K562 (cell line): ENCODE data around the gene NDUFAF3. TPM values are rescaled to one million over a fixed set of nuclear protein-coding genes. Genes with fewer than 3 reads are reported as not detected.

Experiments used
- ATAC-seq: fragments of 200-7000 bp; cut with Tn5 transposase; 3 replicates; pipeline ENCODE4 v1.9.1; 2020; ENCODE audit warnings: moderate library complexity
- BruUV-seq: library from RNA; stranded (reverse); fragments of 400-500 nt; replicated peaks from 2 replicates; lab custom pipeline; 2021; lab: Mats Ljungman, UMichigan
- CTCF ChIA-PET: fragments of 300-600 bp; formaldehyde crosslinking; extraction: SDS; loops from one replicate; lab custom pipeline; 2021; ENCODE audit warnings: low intra/inter-chr PET ratio; lab: Yijun Ruan, JAX
- POLR2A ChIA-PET: fragments of 300-600, 350-650 bp; sonication (Branson Sonifier 250); formaldehyde crosslinking; extraction: SDS; loops from one replicate; lab custom pipeline; 2021; ENCODE audit warnings: antibody characterized with exemption, inconsistent platforms; lab: Yijun Ruan, JAX
- DNase-seq, 4 experiments: peaks; one replicate each; pipeline versions ENCODE4 v3.0.0 to v3.0.0-alpha.2; 2011 to 2018; ENCODE audit warnings: low spot score in 3 of 4, mixed read lengths in 3 of 4; ENCODE audit errors: extremely low read depth in 1 of 4
- FAIRE-seq: peaks from 2 replicates; lab custom pipeline; 2011; peaks lifted over from hg19 to GRCh38; lab: Jason Lieb, UNC
- H2AFZ ChIP-seq: 2 replicates; pipeline ENCODE4 v1.6.0; 2011; ENCODE audit warnings: low read depth, low read length, control low read depth, inconsistent platforms
- H3K27ac ChIP-seq: fragments of 200-600 bp; 3 replicates; pipeline ENCODE4 v1.8.0; 2011; ENCODE audit warnings: low read depth, mild to moderate bottlenecking, control low read depth, inconsistent platforms, low read length, moderate library complexity, mixed read lengths; ENCODE audit errors: extremely low read depth
- H3K27me3 ChIP-seq, 2 experiments: fragments of 300-600 bp in 1 of 2; 2 replicates in 1 of 2; 3 replicates in 1 of 2; pipeline versions ENCODE4 v1.6.0 to v1.8.0; 2011; ENCODE audit warnings: inconsistent platforms in 2 of 2, low read length in 2 of 2, mild to moderate bottlenecking in 1 of 2, mixed read lengths in 1 of 2, moderate library complexity in 1 of 2; ENCODE audit not compliant: control insufficient read depth in 2 of 2, insufficient read depth in 2 of 2
- H3K36me3 ChIP-seq: fragments of 300-600 bp; 3 replicates; pipeline ENCODE4 v1.8.0; 2011; ENCODE audit warnings: mild to moderate bottlenecking, low read length, inconsistent platforms; ENCODE audit not compliant: control insufficient read depth, insufficient read depth
- H3K4me1 ChIP-seq, 2 experiments: fragments of 200-600 bp in 1 of 2; replicated peaks in 1 of 2; 2 replicates in 1 of 2; 3 replicates in 1 of 2; pipeline versions ENCODE4 v1.5.1 to v1.8.0; 2011; ENCODE audit warnings: inconsistent platforms in 2 of 2, low read length in 2 of 2, mild to moderate bottlenecking in 1 of 2, mixed read lengths in 1 of 2, moderate library complexity in 1 of 2; ENCODE audit not compliant: control insufficient read depth in 2 of 2, insufficient read depth in 2 of 2
- H3K4me2 ChIP-seq: 2 replicates; pipeline ENCODE4 v1.6.1; 2011; ENCODE audit warnings: low read length, control low read depth, inconsistent platforms, mixed read lengths; ENCODE audit not compliant: insufficient read depth
- H3K4me3 ChIP-seq: fragments of 200-600 bp; sonication (generic), shearing (Covaris generic); 2 replicates; pipeline ENCODE4 v1.5.1; 2016; ENCODE audit warnings: control low read depth, inconsistent platforms
- H3K79me2 ChIP-seq: fragments of 200-600 bp; 3 replicates; pipeline ENCODE4 v1.8.0; 2011; ENCODE audit warnings: low read length, inconsistent platforms; ENCODE audit not compliant: control insufficient read depth, insufficient read depth
- H3K9ac ChIP-seq, 2 experiments: 2 replicates each; pipeline versions ENCODE4 v1.6.0 to v1.6.1; 2011; ENCODE audit warnings: low read depth in 2 of 2, low read length in 2 of 2, control low read depth in 1 of 2, inconsistent platforms in 1 of 2, mild to moderate bottlenecking in 1 of 2, mixed read lengths in 1 of 2; ENCODE audit not compliant: insufficient read depth in 1 of 2
- H3K9me1 ChIP-seq: one replicate; pipeline ENCODE4 v1.6.0; 2011; ENCODE audit warnings: inconsistent platforms, mild to moderate bottlenecking, low read length, moderate library complexity; ENCODE audit not compliant: control insufficient read depth, insufficient read depth
- H3K9me3 ChIP-seq: replicated peaks from 2 replicates; pipeline ENCODE4 v1.5.1; 2011; ENCODE audit warnings: low read depth, low read length, inconsistent platforms; ENCODE audit not compliant: control insufficient read depth, insufficient read depth
- H4K20me1 ChIP-seq: replicated peaks from 2 replicates; pipeline ENCODE4 v1.6.1; 2011; ENCODE audit warnings: low read length, inconsistent platforms, mixed read lengths; ENCODE audit not compliant: control insufficient read depth, insufficient read depth
- GTF2F1 ChIP-seq: IDR thresholded peaks from 2 replicates; pipeline ENCODE4 v1.6.1; 2011; ENCODE audit warnings: low read depth, low read length, improper control_type of control experiment
- HDAC1 ChIP-seq, 2 experiments: fragments of 450-650 bp; IDR thresholded peaks; 2 replicates each; pipeline ENCODE4 v1.6.1; 2016 to 2017; ENCODE audit warnings: inconsistent platforms in 1 of 2, mild to moderate bottlenecking in 1 of 2, moderate library complexity in 1 of 2
- KAT8 ChIP-seq: fragments of 450-650 bp; IDR thresholded peaks from 2 replicates; pipeline ENCODE4 v1.6.1; 2016; ENCODE audit warnings: low read depth, mild to moderate bottlenecking
- MGA ChIP-seq: fragments of 450-650 bp; IDR thresholded peaks from 2 replicates; pipeline ENCODE4 v1.6.1; 2016; ENCODE audit warnings: mild to moderate bottlenecking, moderate library complexity
- MLX ChIP-seq, 2 experiments: fragments of 450-650 bp in 1 of 2; sonication (generic) in 1 of 2; formaldehyde crosslinking; conservative IDR thresholded peaks; 2 replicates each; pipeline versions ENCODE4 v1.4.0 to v1.8.1; 2020 to 2022; ENCODE audit warnings: mild to moderate bottlenecking in 1 of 2, missing genetic modification reagents in 1 of 2
- NCOA1 ChIP-seq: fragments of 450-650 bp; IDR thresholded peaks from 2 replicates; pipeline ENCODE4 v1.6.1; 2016; ENCODE audit warnings: low read depth
- NFE2 ChIP-seq: IDR thresholded peaks from 2 replicates; pipeline ENCODE4 v1.6.1; 2014; ENCODE audit warnings: antibody characterized with exemption, low read depth
- TAF15 ChIP-seq: fragments of 200-400 bp; formaldehyde crosslinking; IDR thresholded peaks from 2 replicates; pipeline ENCODE4 v1.6.1; 2017; ENCODE audit warnings: mild to moderate bottlenecking, low read depth, low read length, moderate library complexity
- TBL1XR1 ChIP-seq, 2 experiments: IDR thresholded peaks; 2 replicates each; pipeline ENCODE4 v1.6.1; 2012; ENCODE audit warnings: improper control_type of control experiment in 2 of 2, low read length in 2 of 2, mild to moderate bottlenecking in 1 of 2
- ZEB2 ChIP-seq: fragments of 450-650 bp; IDR thresholded peaks from 2 replicates; pipeline ENCODE4 v1.6.1; 2016
- ZNF316 ChIP-seq: fragments of 450-650 bp; IDR thresholded peaks from 2 replicates; pipeline ENCODE4 v1.6.1; 2016
- WGBS: fragments of 100-300 bp; shearing (Covaris generic); methylation state at CpG from one replicate; pipeline ENCODE4 v1.1.6; 2016; ENCODE audit warnings: low coverage, mixed read lengths; ENCODE audit not compliant: insufficient coverage; ENCODE audit errors: missing lambda C conversion rate; 5-methylcytosine and 5-hydroxymethylcytosine counted together
- in situ Hi-C: fragments of 300-500 bp; cut with MboI; formaldehyde crosslinking; loops from 4 replicates; pipeline ENCODE4 v1.15.0; 2018; ENCODE audit warnings: inconsistent platforms, mixed read lengths
- intact Hi-C: fragments of 100-400 bp; cut with micrococcal nuclease; formaldehyde crosslinking; loops from 2 replicates; pipeline ENCODE4 v1.14.2; 2022
- polyA plus RNA-seq, 8 experiments: library from polyadenylated mRNA; depleted of rRNA in 4 of 8; stranded (reverse) in 5 of 8; unstranded in 3 of 8; fragments of >200 nt; fragmentation: Nextera tagmentation in 2 of 8; fragmentation: Illumina TruSeq in 1 of 8; extraction: Ambion mirVana in 2 of 8; extraction: Trizol in 1 of 8; gene quantifications; 2 replicates each; pipeline versions ENCODE4 v1.2.1 to v1.2.3, GENCODE V29; 2011 to 2014; ENCODE audit warnings: inconsistent platforms in 1 of 8, missing spikeins in 1 of 8
- total RNA-seq, 7 experiments: library from RNA; depleted of rRNA in 6 of 7; stranded (reverse); fragments of >200 nt in 6 of 7; fragmentation: Illumina TruSeq in 2 of 7; extraction: Trizol in 2 of 7; gene quantifications; 2 replicates each; pipeline versions ENCODE4 v1.2.1 to v1.2.3, GENCODE V29; 2011 to 2021; ENCODE audit warnings: low replicate concordance in 1 of 7

Gene NDUFAF3
- total and polyA plus RNA-seq, 9 of the 15 experiments (the other 6 are each of a cell fraction or from before 2014, with no cell fraction given) = 17.0 to 127 (median 36.3) TPM

- peak; percentile 62 for ATAC-seq
- peak overlapping the region; percentile 74 for H3K4me3 ChIP-seq
- CTCF ChIA-PET = no interaction called here
- no peaks in the 10 kb centered on the region for H3K9me3 ChIP-seq
- H3K9me1 ChIP-seq = peaks cover 9% of the 10 kb centered on the region
- H3K4me1 ChIP-seq = peaks cover 10 to 68% of the 10 kb centered on the region in 2 experiments; a peak in 4 of 5 replicates
- H3K36me3 ChIP-seq = peaks cover 42% of the 10 kb centered on the region; the same call in 2 of the 3 replicates
- BruUV-seq = no TSS peak
- peak overlapping the region; percentile 72 for H2AFZ ChIP-seq
- intact Hi-C loops (loop anchor here (10.0 kb wide), 1 partner anchor 143 kb away; the partner anchor contains the start of gene CCDC71), in situ Hi-C loops (no loop called here)
- peaks cover 82% of the 10 kb centered on the region for H3K79me2 ChIP-seq
- peak overlapping the region; percentile 99 for H3K27ac ChIP-seq
- no peaks in the 10 kb centered on the region for H3K27me3 ChIP-seq
- H3K4me2 ChIP-seq = peak overlapping the region; percentile 92
- H3K9ac ChIP-seq = peak overlapping the region; percentile 98 to 99
- under 1% methylated on average over 38 of the region's 60 CpGs for WGBS
- DNase-seq = peak in 2 of 4 experiments; percentile 89 to 98
- FAIRE-seq = peak; percentile 94
- peaks cover 19% of the 10 kb centered on the region for H4K20me1 ChIP-seq
- POLR2A ChIA-PET = interaction anchor here (0.7 to 8.4 kb wide), 10 partner anchors 8 to 281 kb away, joined by 3 to 104 read pairs (median 6); partner anchors contain the start of genes ARIH2, QRICH1 and WDR6
- TF ChIP-seq GTF2F1 = peak; percentile 89
- TF ChIP-seq ZNF316 = no peak
- no peak for TF ChIP-seq KAT8
- TF ChIP-seq TBL1XR1 (IDR thresholded peaks at IDR 0.05; ENCODE audit: low read length in 2 of 2) = peak in 1 of 2 experiments; percentile 70; a peak in 1 of 4 replicates
- TF ChIP-seq MGA = peak; percentile 13; the same call in 1 of the 2 replicates
- TF ChIP-seq TAF15 = no peak
- no peak for TF ChIP-seq NCOA1
- TF ChIP-seq MLX (CRISPR knock-in tag; conservative IDR thresholded peaks at IDR 0.05) = no peak
- peak in 1 of 2 experiments; percentile 54; a peak in 2 of 4 replicates for TF ChIP-seq HDAC1 (IDR thresholded peaks at IDR 0.05)
- TF ChIP-seq NFE2 = no peak
- peak; percentile 80 for TF ChIP-seq ZEB2
These were observed 608 bp upstream of the NDUFAF3 start for GRCh38 chr3:49021213-49021812.
